Measurements from ENCODE around the gene TBC1D10B. TPM values are rescaled to one million over a fixed set of nuclear protein-coding genes. Genes with fewer than 3 reads are reported as not detected.

The TBC1D10B gene
- total and polyA plus RNA-seq, 9 of the 15 experiments (the other 6 are each of a cell fraction or from before 2014, with no cell fraction given), result 2.2 to 55.4 (median 17.5) TPM

GRCh38 chr16:30370456-30371247, at the start of gene TBC1D10B (continued):
- TF ChIP-seq ZNF79 (CRISPR knock-in tag; IDR thresholded peaks at IDR 0.05; ENCODE audit: low read depth) (no peak), KLF16 (IDR thresholded peaks at IDR 0.05) (no peak), MXI1 (IDR thresholded peaks at IDR 0.05; ENCODE audit: low read depth, low read length) (no peak), KDM1A (IDR thresholded peaks at IDR 0.05) (no peak)

DNA sequence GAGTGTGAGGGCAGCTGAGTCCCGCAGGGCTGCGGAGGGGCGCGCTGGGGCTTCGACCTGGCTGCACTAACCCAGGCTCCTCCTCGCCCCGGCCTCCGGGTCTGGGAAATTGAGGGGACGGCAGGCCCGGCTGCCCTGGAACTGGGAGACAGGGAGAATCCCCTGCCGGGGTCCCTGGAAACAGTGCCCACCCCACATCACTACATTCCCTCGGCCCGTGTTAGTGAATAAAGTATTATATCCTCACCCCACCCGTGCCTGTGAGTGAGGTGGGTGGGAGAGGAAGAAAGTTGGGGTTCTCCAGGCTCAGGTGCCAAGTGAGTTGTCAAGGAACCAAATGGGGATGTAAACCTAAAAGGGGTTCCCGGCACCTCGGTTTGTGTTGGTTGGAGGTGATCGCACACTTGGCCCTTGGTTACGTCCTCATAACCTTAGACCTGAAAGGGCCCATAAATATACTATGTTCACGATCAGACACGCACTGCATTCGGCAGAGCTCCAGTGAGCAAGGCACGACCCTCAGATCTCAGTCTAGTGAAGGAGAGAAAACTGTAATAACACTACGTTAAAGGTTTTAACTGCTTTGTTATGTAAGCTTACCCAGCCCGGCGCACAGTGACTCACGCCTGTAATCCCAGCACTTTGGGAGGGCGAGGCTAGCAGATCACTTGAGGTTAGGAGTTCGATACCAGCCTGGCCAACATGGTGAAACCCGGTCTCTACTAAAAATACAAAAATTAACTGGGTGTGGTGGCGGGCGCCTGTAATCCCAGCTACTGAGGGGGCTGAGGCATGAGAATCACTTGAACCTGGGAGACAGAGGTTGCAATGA, 48.3 kb upstream of the TBC1D10B start:
- CTCF ChIA-PET (ENCODE audit: low intra/inter-chr PET ratio), result no interaction called here
- Histone ChIP-seq H4K20me1 (replicated peaks; ENCODE audit: control insufficient read depth, insufficient read depth, low read length) (no peaks in the 10 kb centered on the region), H3K27me3 (ENCODE audit: control insufficient read depth in 2 of 2, insufficient read depth in 2 of 2, low read length in 2 of 2) (no peaks in the 10 kb centered on the region), H3K4me3 (no peak overlapping the region), H3K4me2 (ENCODE audit: insufficient read depth, low read length) (no peak overlapping the region), H3K9me1 (ENCODE audit: control insufficient read depth, insufficient read depth, low read length) (no peaks in the 10 kb centered on the region), H3K9me3 (replicated peaks; ENCODE audit: control insufficient read depth, insufficient read depth, low read depth, low read length) (no peaks in the 10 kb centered on the region), H2AFZ (ENCODE audit: low read depth, low read length) (no peak overlapping the region), H3K27ac (ENCODE audit: extremely low read depth, low read depth, low read length) (no peak overlapping the region), H3K79me2 (ENCODE audit: control insufficient read depth, insufficient read depth, low read length) (peaks cover 12% of the 10 kb centered on the region; the same call in 2 of the 3 replicates), H3K4me1 (replicated peaks in 1 of 2; ENCODE audit: control insufficient read depth in 2 of 2, insufficient read depth in 2 of 2, low read length in 2 of 2) (no peaks in the 10 kb centered on the region), H3K9ac (ENCODE audit: insufficient read depth in 1 of 2, low read depth in 2 of 2, low read length in 2 of 2) (no peak overlapping the region), H3K36me3 (ENCODE audit: control insufficient read depth, insufficient read depth, low read length) (peaks cover 70% of the 10 kb centered on the region)
- DNase-seq (ENCODE audit: extremely low read depth in 1 of 4, low spot score in 3 of 4), result no peak
- ATAC-seq, result no peak
- intact Hi-C loops (cut with micrococcal nuclease) (no loop called here), in situ Hi-C loops (cut with MboI) (no loop called here)
- 97% methylated on average over 26 of the region's 31 CpGs for WGBS (ENCODE audit: insufficient coverage, low coverage, missing lambda C conversion rate)
- TF ChIP-seq POLR2G (IDR thresholded peaks at IDR 0.05; ENCODE audit: low read depth, low read length), result peak; percentile 42
- peak; percentile 35 for TF ChIP-seq POLR2B (IDR thresholded peaks at IDR 0.05; ENCODE audit: low read depth, partially characterized antibody)
- 0 out of 2 replicates have a peak, but pooled peaks have one; percentile 18 for TF ChIP-seq SUPT5H (IDR thresholded peaks at IDR 0.05)
- peak; percentile 1; the same call in 1 of the 2 replicates for TF ChIP-seq RBFOX2 (IDR thresholded peaks at IDR 0.05; ENCODE audit: low read depth, low read length)
- TF ChIP-seq SOX6 (IDR thresholded peaks at IDR 0.05), result no peak
- BruUV-seq (replicated peaks), result no TSS peak
- POLR2A ChIA-PET, result interaction anchor here (0.7 to 1.6 kb wide), 4 partner anchors 8 to 27 kb away, joined by 3 to 5 read pairs (median 4); partner anchors contain the start of gene DCTPP1
- FAIRE-seq, result no peak

All from K562 (cell line).